Left ventricle myocardium inferior (tissue), 1 donor: Measurements from ENCODE around the gene C16orf95. TPM values are rescaled to one million over a fixed set of nuclear protein-coding genes. Genes with fewer than 3 reads are reported as not detected.
A peak's percentile ranks its signal among the peaks of the same experiment; 100 is the strongest.

Experiments
- DNase-seq: peaks from one replicate; pipeline ENCODE4 v3.0.0-alpha.2; 2020
- H3K27ac ChIP-seq: fragments of 200-600 bp; replicated peaks from 2 replicates; pipeline ENCODE4 v1.8.0; 2021
- H3K27me3 ChIP-seq: fragments of 200-600 bp; 2 replicates; pipeline ENCODE4 v1.8.0; 2021; ENCODE audit warnings: low read depth
- H3K36me3 ChIP-seq: fragments of 200-600 bp; 2 replicates; pipeline ENCODE4 v1.8.0; 2021
- H3K4me1 ChIP-seq: fragments of 200-600 bp; 2 replicates; pipeline ENCODE4 v1.8.0; 2021
- H3K4me3 ChIP-seq: fragments of 200-600 bp; 2 replicates; pipeline ENCODE4 v1.8.0; 2021; ENCODE audit warnings: mild to moderate bottlenecking, moderate library complexity
- H3K9me3 ChIP-seq: fragments of 200-600 bp; replicated peaks from 2 replicates; pipeline ENCODE4 v1.8.0; 2021
- CTCF ChIP-seq: fragments of 200-600 bp; IDR thresholded peaks from 2 replicates; pipeline ENCODE4 v1.8.0; 2021; ENCODE audit warnings: antibody characterized with exemption, mild to moderate bottlenecking, borderline replicate concordance
- intact Hi-C: fragments of 100-400 bp; cut with micrococcal nuclease; formaldehyde crosslinking; loops from one replicate; pipeline ENCODE4 v1.11.0; 2022
- total RNA-seq: library from RNA; stranded (reverse); fragmentation: NEBNext Ultra II Directional; extraction: Animal tissue kit (Norgen Biotek cat#: 25700); gene quantifications from one replicate; pipeline ENCODE4 v1.2.1, GENCODE V29; 2021
- donor health status: DM: no; HTN: yes; CAD: no; lungs with severe emphysema.

Gene C16orf95
- total RNA-seq, 1 donor from 2014 or later = 3.2 TPM

- Histone ChIP-seq H3K36me3 (no peaks in the 10 kb centered on the region), H3K27me3 (no peaks in the 10 kb centered on the region), H3K4me1 (peaks cover 22% of the 10 kb centered on the region), H3K4me3 (peak overlapping the region; percentile 99), H3K9me3 (no peaks in the 10 kb centered on the region), H3K27ac (peak overlapping the region; percentile 99)
- intact Hi-C loops = no loop called here
- DNase-seq = no peak
- TF ChIP-seq CTCF = no peak
Observed at GRCh38 chr16:87316450-87316922, 706 bp downstream of the C16orf95 start.

GRCh38 chr16:87314990-87315420 is 2.2 kb downstream of the C16orf95 start:
- no peaks in the 10 kb centered on the region for H3K27me3 ChIP-seq
- peaks cover 22% of the 10 kb centered on the region for H3K4me1 ChIP-seq
- H3K27ac ChIP-seq = no peak overlapping the region
- no peak overlapping the region for H3K4me3 ChIP-seq
- no peaks in the 10 kb centered on the region for H3K36me3 ChIP-seq
- DNase-seq = no peak
- H3K9me3 ChIP-seq = no peaks in the 10 kb centered on the region
- TF ChIP-seq CTCF = no peak
- intact Hi-C loops = no loop called here

GRCh38 chr16:87312008-87312407 is 5.2 kb downstream of the C16orf95 start:
- no peak for TF ChIP-seq CTCF
- peaks cover 3% of the 10 kb centered on the region for H3K4me1 ChIP-seq
- no peaks in the 10 kb centered on the region for H3K27me3 ChIP-seq
- H3K27ac ChIP-seq = no peak overlapping the region
- H3K4me3 ChIP-seq = no peak overlapping the region
- no peaks in the 10 kb centered on the region for H3K36me3 ChIP-seq
- intact Hi-C loops = no loop called here
- DNase-seq = no peak
- H3K9me3 ChIP-seq = peaks cover 13% of the 10 kb centered on the region

- no peak for DNase-seq
- Histone ChIP-seq H3K27ac (no peak overlapping the region), H3K9me3 (peaks cover 13% of the 10 kb centered on the region), H3K4me3 (no peak overlapping the region), H3K27me3 (no peaks in the 10 kb centered on the region), H3K4me1 (no peaks in the 10 kb centered on the region), H3K36me3 (no peaks in the 10 kb centered on the region)
- intact Hi-C loops = no loop called here
- no peak for TF ChIP-seq CTCF
Observed at GRCh38 chr16:87311387-87311786, 5.8 kb downstream of the C16orf95 start.

GRCh38 chr16:87310610-87311009 is 6.6 kb downstream of the C16orf95 start:
- intact Hi-C loops = no loop called here
- Histone ChIP-seq H3K9me3 (peaks cover 13% of the 10 kb centered on the region), H3K27me3 (no peaks in the 10 kb centered on the region), H3K36me3 (no peaks in the 10 kb centered on the region), H3K27ac (no peak overlapping the region), H3K4me1 (no peaks in the 10 kb centered on the region), H3K4me3 (no peak overlapping the region)
- TF ChIP-seq CTCF = no peak
- no peak for DNase-seq
